IMR-90 (cell line): ENCODE data around the gene SLC25A31. TPM values are rescaled to one million over a fixed set of nuclear protein-coding genes. Genes with fewer than 3 reads are reported as not detected.

Experiments
- ATAC-seq: fragments of 200-7000 bp; cut with Tn5 transposase; 2 replicates; pipeline ENCODE4 v1.9.1; 2020; ENCODE audit warnings: low read depth, mild to moderate bottlenecking, moderate library complexity
- BruUV-seq: library from RNA; stranded (reverse); fragments of 400-500 nt; replicated peaks from 2 replicates; lab custom pipeline; 2021; lab: Mats Ljungman, UMichigan
- CTCF ChIA-PET: fragments of 300-600 bp; formaldehyde crosslinking; extraction: SDS; loops from one replicate; lab custom pipeline; 2021; ENCODE audit warnings: antibody characterized with exemption; lab: Yijun Ruan, JAX
- POLR2A ChIA-PET: fragments of 300-600 bp; sonication (Branson Sonifier 250); formaldehyde crosslinking; loops from one replicate; lab custom pipeline; 2022; ENCODE audit warnings: antibody characterized with exemption; ENCODE audit not compliant: unreplicated experiment; lab: Charles Lee
- DNase-seq: peaks from one replicate; pipeline ENCODE4 v3.0.0; 2013
- H2AFZ ChIP-seq: replicated peaks from 2 replicates; pipeline ENCODE3; 2013; ENCODE audit warnings: low read length, mild to moderate bottlenecking; ENCODE audit not compliant: poor library complexity
- H2AK5ac ChIP-seq: 2 replicates; pipeline ENCODE4 v1.6.1; 2013; ENCODE audit warnings: low read depth, low read length, inconsistent platforms
- H2AK9ac ChIP-seq: replicated peaks from 2 replicates; pipeline ENCODE3; 2013; ENCODE audit warnings: mild to moderate bottlenecking, low read depth, low read length, moderate library complexity; ENCODE audit not compliant: poor library complexity
- H2BK120ac ChIP-seq: 2 replicates; pipeline ENCODE4 v1.6.1; 2013; ENCODE audit warnings: low read depth, low read length, inconsistent platforms
- H2BK15ac ChIP-seq: 3 replicates; pipeline ENCODE4 v1.6.1; 2013; ENCODE audit warnings: low read depth, low read length, inconsistent platforms
- H2BK20ac ChIP-seq: 2 replicates; pipeline ENCODE4 v1.6.1; 2013; ENCODE audit warnings: low read depth, mild to moderate bottlenecking, inconsistent platforms, low read length, moderate library complexity
- H2BK5ac ChIP-seq: 2 replicates; pipeline ENCODE4 v1.6.1; 2013; ENCODE audit warnings: mild to moderate bottlenecking, low read depth, low read length, inconsistent platforms; ENCODE audit not compliant: poor library complexity, severe bottlenecking
- H3K14ac ChIP-seq: replicated peaks from 2 replicates; pipeline ENCODE4 v1.6.1; 2013; ENCODE audit warnings: low read depth, low read length, inconsistent platforms
- H3K18ac ChIP-seq: 2 replicates; pipeline ENCODE4 v1.6.1; 2013; ENCODE audit warnings: low read depth, low read length, control low read depth
- H3K23ac ChIP-seq: 2 replicates; pipeline ENCODE4 v1.6.1; 2013; ENCODE audit warnings: low read depth, low read length, inconsistent platforms
- H3K27ac ChIP-seq: 2 replicates; pipeline ENCODE4 v1.5.1; 2013; ENCODE audit warnings: mild to moderate bottlenecking, control low read depth, low read length; ENCODE audit not compliant: insufficient read depth
- H3K27me3 ChIP-seq: 2 replicates; pipeline ENCODE4 v1.6.1; 2013; ENCODE audit warnings: low read length; ENCODE audit not compliant: control insufficient read depth, insufficient read depth
- H3K36me3 ChIP-seq: 2 replicates; pipeline ENCODE4 v1.6.1; 2013; ENCODE audit warnings: low read length, mixed read lengths; ENCODE audit not compliant: control insufficient read depth, insufficient read depth
- H3K4ac ChIP-seq: 2 replicates; pipeline ENCODE4 v1.6.1; 2013; ENCODE audit warnings: low read depth, low read length, inconsistent platforms
- H3K4me1 ChIP-seq: 2 replicates; pipeline ENCODE4 v1.6.1; 2013; ENCODE audit warnings: low read length, mixed read lengths; ENCODE audit not compliant: control insufficient read depth, insufficient read depth
- H3K4me2 ChIP-seq: 2 replicates; pipeline ENCODE4 v1.6.1; 2013; ENCODE audit warnings: low read depth, mild to moderate bottlenecking, control low read depth, low read length, moderate library complexity
- H3K4me3 ChIP-seq: 2 replicates; pipeline ENCODE4 v1.5.1; 2013; ENCODE audit warnings: low read depth, mild to moderate bottlenecking, control low read depth, low read length, moderate library complexity; ENCODE audit not compliant: insufficient read depth
- H3K56ac ChIP-seq: 2 replicates; pipeline ENCODE4 v1.6.1; 2013; ENCODE audit warnings: low read length, inconsistent platforms; ENCODE audit not compliant: insufficient read depth; ENCODE audit errors: extremely low read depth
- H3K79me1 ChIP-seq, 2 experiments: 2 replicates each; pipeline ENCODE4 v1.6.1; 2013; ENCODE audit warnings: low read length in 2 of 2, inconsistent platforms in 1 of 2, low read depth in 1 of 2
- H3K9ac ChIP-seq: 2 replicates; pipeline ENCODE4 v1.6.1; 2013; ENCODE audit warnings: low read depth, low read length, control low read depth
- H3K9me1 ChIP-seq: 2 replicates; pipeline ENCODE4 v1.6.1; 2013; ENCODE audit warnings: low read length, inconsistent platforms; ENCODE audit not compliant: insufficient read depth
- H3K9me3 ChIP-seq: 2 replicates; pipeline ENCODE4 v1.6.1; 2013; ENCODE audit warnings: low read length; ENCODE audit not compliant: control insufficient read depth, insufficient read depth
- H4K20me1 ChIP-seq: 2 replicates; pipeline ENCODE4 v1.6.1; 2013; ENCODE audit warnings: low read length, inconsistent platforms; ENCODE audit not compliant: insufficient read depth
- H4K5ac ChIP-seq: 2 replicates; pipeline ENCODE4 v1.6.1; 2013; ENCODE audit warnings: mild to moderate bottlenecking, low read depth, low read length, control low read depth
- H4K8ac ChIP-seq, 2 experiments: 2 replicates each; pipeline ENCODE4 v1.6.1; 2013; ENCODE audit warnings: low read depth in 2 of 2, low read length in 2 of 2, control low read depth in 1 of 2, inconsistent platforms in 1 of 2
- H4K91ac ChIP-seq: 2 replicates; pipeline ENCODE4 v1.6.1; 2013; ENCODE audit warnings: low read depth, low read length, inconsistent platforms; ENCODE audit not compliant: insufficient read depth
- BHLHE40 ChIP-seq: fragments of 150-350 bp; IDR thresholded peaks from 2 replicates; pipeline ENCODE4 v1.6.1; 2016; ENCODE audit warnings: mild to moderate bottlenecking, low read depth, low read length
- CEBPB ChIP-seq: IDR thresholded peaks from 2 replicates; pipeline ENCODE4 v1.6.1; 2012; ENCODE audit warnings: low read depth, low read length, improper control_type of control experiment
- CHD1 ChIP-seq: IDR thresholded peaks from 2 replicates; pipeline ENCODE4 v1.6.1; 2012; ENCODE audit warnings: low read depth, low read length, improper control_type of control experiment
- FOS ChIP-seq: fragments of 150-350 bp; IDR thresholded peaks from 2 replicates; pipeline ENCODE4 v1.6.1; 2016; ENCODE audit warnings: low read depth, low read length
- MAFK ChIP-seq: IDR thresholded peaks from 2 replicates; pipeline ENCODE4 v1.6.1; 2012; ENCODE audit warnings: low read depth, low read length, improper control_type of control experiment
- MAZ ChIP-seq: IDR thresholded peaks from 2 replicates; pipeline ENCODE4 v1.6.1; 2012; ENCODE audit warnings: low read depth, mild to moderate bottlenecking, low read length, improper control_type of control experiment, moderate library complexity, borderline replicate concordance
- MXI1 ChIP-seq: IDR thresholded peaks from 2 replicates; pipeline ENCODE4 v1.6.1; 2012; ENCODE audit warnings: low read depth, mild to moderate bottlenecking, low read length, moderate library complexity, borderline replicate concordance
- NFE2L2 ChIP-seq: fragments of 150-350 bp; IDR thresholded peaks from 2 replicates; pipeline ENCODE4 v1.6.1; 2016; ENCODE audit warnings: low read depth, mild to moderate bottlenecking, low read length
- POLR2A ChIP-seq: IDR thresholded peaks from 2 replicates; pipeline ENCODE4 v1.6.1; 2012; ENCODE audit warnings: mild to moderate bottlenecking, low read depth, low read length
- RAD21 ChIP-seq: IDR thresholded peaks from 2 replicates; pipeline ENCODE4 v1.6.1; 2012; ENCODE audit warnings: low read length, improper control_type of control experiment
- RCOR1 ChIP-seq: IDR thresholded peaks from 2 replicates; pipeline ENCODE4 v1.6.1; 2012; ENCODE audit warnings: mild to moderate bottlenecking, low read length, improper control_type of control experiment; ENCODE audit not compliant: insufficient replicate concordance
- RFX5 ChIP-seq: IDR thresholded peaks from 2 replicates; pipeline ENCODE4 v1.8.0; 2012; ENCODE audit warnings: low read depth, mild to moderate bottlenecking, low read length, moderate library complexity
- SMC3 ChIP-seq: fragments of 150-350 bp; IDR thresholded peaks from 2 replicates; pipeline ENCODE4 v1.6.1; 2016; ENCODE audit warnings: low read depth, mild to moderate bottlenecking, antibody characterized with exemption, low read length, moderate library complexity
- WGBS, 2 experiments: methylation state at CpG; one replicate each; pipeline versions ENCODE4 v1.1.5 to v1.1.7; 2013; ENCODE audit warnings: missing lambda C conversion rate in 2 of 2; ENCODE audit not compliant: insufficient read length in 1 of 2; ENCODE audit errors: extremely low coverage in 2 of 2; 5-methylcytosine and 5-hydroxymethylcytosine counted together
- dilution Hi-C: fragments of 300-500 bp; cut with HindIII; formaldehyde crosslinking; loops from one replicate; pipeline ENCODE4 v1.14.3; 2018; ENCODE audit warnings: low sequenced_read_pairs; ENCODE audit not compliant: unreplicated experiment
- in situ Hi-C: fragments of 300-500 bp; cut with MboI; formaldehyde crosslinking; loops from 3 replicates; pipeline ENCODE4 v1.14.3; 2019; ENCODE audit warnings: low sequenced_read_pairs, inconsistent platforms, mixed read lengths
- intact Hi-C: fragments of 100-400 bp; cut with micrococcal nuclease; formaldehyde crosslinking; loops from 2 replicates; pipeline ENCODE4 v1.10.0; 2022
- polyA plus RNA-seq, 3 experiments: library from polyadenylated mRNA; depleted of rRNA; stranded (reverse); fragments of >200 nt; gene quantifications; 2 replicates each; pipeline ENCODE4 v1.2.3, GENCODE V29; 2012; ENCODE audit warnings: low replicate concordance in 1 of 3
- total RNA-seq: library from RNA; depleted of rRNA; stranded (reverse); fragments of >200 nt; gene quantifications from 2 replicates; pipeline ENCODE4 v1.2.3, GENCODE V29; 2012
- TF ChIP-seq, protein P1 (sequence below): fragments of 150-350 bp; IDR thresholded peaks from 2 replicates; pipeline ENCODE4 v1.6.1; 2016; ENCODE audit warnings: low read depth, mild to moderate bottlenecking, low read length, moderate library complexity, borderline replicate concordance
- TF ChIP-seq, protein P2 (sequence below): fragments of 150-350 bp; IDR thresholded peaks from 2 replicates; pipeline ENCODE4 v1.6.1; 2017; ENCODE audit warnings: mild to moderate bottlenecking, antibody characterized with exemption, low read length, low read depth
- TF ChIP-seq, protein P3 (sequence below): conservative IDR thresholded peaks from 2 replicates; pipeline ENCODE4 v1.5.1; 2012; ENCODE audit warnings: mild to moderate bottlenecking, low read depth, low read length, improper control_type of control experiment

Gene SLC25A31
- total and polyA plus RNA-seq, 2 of the 4 experiments (the other 2 are of a cell fraction): not detected

DNA sequence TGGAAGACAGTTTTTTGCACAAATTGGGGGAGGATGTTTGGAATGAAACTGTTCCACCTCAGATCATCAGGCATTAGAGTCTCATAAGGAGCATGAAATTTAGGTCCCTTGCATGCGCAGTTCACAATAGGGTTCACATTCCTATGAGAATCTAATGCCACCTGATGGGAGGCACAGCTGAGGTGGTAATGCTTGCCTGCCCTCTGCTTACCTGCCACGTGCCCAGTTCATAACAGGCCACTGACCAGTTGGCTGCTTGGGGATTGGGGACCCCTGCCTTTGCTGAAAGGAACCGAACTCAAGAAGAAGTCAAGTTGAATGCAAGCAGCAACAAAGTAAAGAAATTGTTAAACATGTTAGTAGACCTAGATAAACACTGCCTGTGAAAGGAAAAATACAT, 47.3 kb downstream of the SLC25A31 start:
- Histone ChIP-seq H3K23ac (no peak overlapping the region), H2AFZ (no peak overlapping the region), H3K18ac (no peak overlapping the region), H4K8ac (no peak overlapping the region), H3K9me1 (0 out of 2 replicates have a peak, but pooled peaks cover 3% of the 10 kb centered on the region), H2BK20ac (no peak overlapping the region), H2AK5ac (no peak overlapping the region), H3K9me3 (no peaks in the 10 kb centered on the region), H4K5ac (no peak overlapping the region), H3K27me3 (no peaks in the 10 kb centered on the region; the same call in 1 of the 2 replicates), H2AK9ac (no peak overlapping the region), H3K27ac (no peak overlapping the region), H2BK120ac (no peak overlapping the region), H3K4me2 (no peak overlapping the region), H3K4me3 (no peak overlapping the region), H3K4me1 (no peaks in the 10 kb centered on the region), H3K36me3 (no peaks in the 10 kb centered on the region), H3K79me1 (no peaks in the 10 kb centered on the region), H3K14ac (no peak overlapping the region), H2BK5ac (no peak overlapping the region), H4K20me1 (no peaks in the 10 kb centered on the region), H3K9ac (no peak overlapping the region), H4K91ac (no peak overlapping the region), H2BK15ac (no peak overlapping the region), H3K4ac (no peak overlapping the region), H3K56ac (no peak overlapping the region)
- DNase-seq (no peak), ATAC-seq (no peak)
- ChIA-PET CTCF (no interaction called here), POLR2A (no interaction called here)
- dilution Hi-C loops: no loop called here
- intact Hi-C loops: no loop called here
- no TSS peak for BruUV-seq
- TF ChIP-seq FOS (no peak), RCOR1 (no peak), CHD1 (no peak), POLR2A (no peak), CEBPB (no peak), RAD21 (no peak), MAFK (no peak), NFE2L2 (no peak), MXI1 (no peak), BHLHE40 (no peak), RFX5 (no peak), SMC3 (no peak), MAZ (no peak)
- TF ChIP-seq, protein P1, sequence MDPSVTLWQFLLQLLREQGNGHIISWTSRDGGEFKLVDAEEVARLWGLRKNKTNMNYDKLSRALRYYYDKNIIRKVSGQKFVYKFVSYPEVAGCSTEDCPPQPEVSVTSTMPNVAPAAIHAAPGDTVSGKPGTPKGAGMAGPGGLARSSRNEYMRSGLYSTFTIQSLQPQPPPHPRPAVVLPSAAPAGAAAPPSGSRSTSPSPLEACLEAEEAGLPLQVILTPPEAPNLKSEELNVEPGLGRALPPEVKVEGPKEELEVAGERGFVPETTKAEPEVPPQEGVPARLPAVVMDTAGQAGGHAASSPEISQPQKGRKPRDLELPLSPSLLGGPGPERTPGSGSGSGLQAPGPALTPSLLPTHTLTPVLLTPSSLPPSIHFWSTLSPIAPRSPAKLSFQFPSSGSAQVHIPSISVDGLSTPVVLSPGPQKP: no peak
- TF ChIP-seq, protein P2, sequence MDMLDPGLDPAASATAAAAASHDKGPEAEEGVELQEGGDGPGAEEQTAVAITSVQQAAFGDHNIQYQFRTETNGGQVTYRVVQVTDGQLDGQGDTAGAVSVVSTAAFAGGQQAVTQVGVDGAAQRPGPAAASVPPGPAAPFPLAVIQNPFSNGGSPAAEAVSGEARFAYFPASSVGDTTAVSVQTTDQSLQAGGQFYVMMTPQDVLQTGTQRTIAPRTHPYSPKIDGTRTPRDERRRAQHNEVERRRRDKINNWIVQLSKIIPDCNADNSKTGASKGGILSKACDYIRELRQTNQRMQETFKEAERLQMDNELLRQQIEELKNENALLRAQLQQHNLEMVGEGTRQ: no peak
- TF ChIP-seq, protein P3, sequence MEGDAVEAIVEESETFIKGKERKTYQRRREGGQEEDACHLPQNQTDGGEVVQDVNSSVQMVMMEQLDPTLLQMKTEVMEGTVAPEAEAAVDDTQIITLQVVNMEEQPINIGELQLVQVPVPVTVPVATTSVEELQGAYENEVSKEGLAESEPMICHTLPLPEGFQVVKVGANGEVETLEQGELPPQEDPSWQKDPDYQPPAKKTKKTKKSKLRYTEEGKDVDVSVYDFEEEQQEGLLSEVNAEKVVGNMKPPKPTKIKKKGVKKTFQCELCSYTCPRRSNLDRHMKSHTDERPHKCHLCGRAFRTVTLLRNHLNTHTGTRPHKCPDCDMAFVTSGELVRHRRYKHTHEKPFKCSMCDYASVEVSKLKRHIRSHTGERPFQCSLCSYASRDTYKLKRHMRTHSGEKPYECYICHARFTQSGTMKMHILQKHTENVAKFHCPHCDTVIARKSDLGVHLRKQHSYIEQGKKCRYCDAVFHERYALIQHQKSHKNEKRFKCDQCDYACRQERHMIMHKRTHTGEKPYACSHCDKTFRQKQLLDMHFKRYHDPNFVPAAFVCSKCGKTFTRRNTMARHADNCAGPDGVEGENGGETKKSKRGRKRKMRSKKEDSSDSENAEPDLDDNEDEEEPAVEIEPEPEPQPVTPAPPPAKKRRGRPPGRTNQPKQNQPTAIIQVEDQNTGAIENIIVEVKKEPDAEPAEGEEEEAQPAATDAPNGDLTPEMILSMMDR: no peak
- in situ Hi-C loops: no loop called here
- no CpG with 5 or more reads among the region's 3 CpGs for whole genome bisulfite sequencing, 2 experiments
